ENCODE results near the gene PODN.

PODN gene

GRCh38 chr1:53114090-53114489 lies 52.1 kb downstream of the PODN start:
- DNase-seq (ENCODE audit: low read depth in 1 of 2, low spot score in 1 of 2), result no peak

GRCh38 chr1:53114581-53115400 lies 52.8 kb downstream of the PODN start:
- no peak for DNase-seq (ENCODE audit: low read depth in 1 of 2, low spot score in 1 of 2)

- no peak for DNase-seq (ENCODE audit: low read depth in 1 of 2, low spot score in 1 of 2)
Measured at GRCh38 chr1:53115403-53116306, 53.6 kb downstream of the PODN start.

- DNase-seq (ENCODE audit: low read depth in 1 of 2, low spot score in 1 of 2), result no peak
Measured at GRCh38 chr1:53116307-53116810, 54.3 kb downstream of the PODN start.

- DNase-seq (ENCODE audit: low read depth in 1 of 2, low spot score in 1 of 2), result no peak
Measured at GRCh38 chr1:53116933-53117600, 55.1 kb downstream of the PODN start.

- DNase-seq (ENCODE audit: low read depth in 1 of 2, low spot score in 1 of 2), result no peak
Measured at GRCh38 chr1:53117836-53118235, 55.8 kb downstream of the PODN start.

- no peak for DNase-seq (ENCODE audit: low read depth in 1 of 2, low spot score in 1 of 2)
Measured at GRCh38 chr1:53120659-53121058, 58.6 kb downstream of the PODN start.

GRCh38 chr1:53121319-53122172 lies 59.5 kb downstream of the PODN start:
- DNase-seq (ENCODE audit: low read depth in 1 of 2, low spot score in 1 of 2), result no peak

GRCh38 chr1:53122201-53122885 lies 60.3 kb downstream of the PODN start:
- no peak for DNase-seq (ENCODE audit: low read depth in 1 of 2, low spot score in 1 of 2)

GRCh38 chr1:53122961-53123413 lies 61.0 kb downstream of the PODN start:
- DNase-seq (ENCODE audit: low read depth in 1 of 2, low spot score in 1 of 2), result no peak

GRCh38 chr1:53123453-53124140 lies 61.6 kb downstream of the PODN start:
- no peak for DNase-seq (ENCODE audit: low read depth in 1 of 2, low spot score in 1 of 2)

GRCh38 chr1:53125122-53125521 lies 63.1 kb downstream of the PODN start:
- no peak for DNase-seq (ENCODE audit: low read depth in 1 of 2, low spot score in 1 of 2)

GRCh38 chr1:53125623-53126360 lies 63.8 kb downstream of the PODN start:
- no peak for DNase-seq (ENCODE audit: low read depth in 1 of 2, low spot score in 1 of 2)

GRCh38 chr1:53126495-53126894 lies 64.5 kb downstream of the PODN start:
- no peak for DNase-seq (ENCODE audit: low read depth in 1 of 2, low spot score in 1 of 2)

GRCh38 chr1:53127546-53127945 lies 65.5 kb downstream of the PODN start:
- no peak for DNase-seq (ENCODE audit: low read depth in 1 of 2, low spot score in 1 of 2)

- DNase-seq (ENCODE audit: low read depth in 1 of 2, low spot score in 1 of 2), result no peak
Measured at GRCh38 chr1:53128401-53128800, 66.4 kb downstream of the PODN start.

- DNase-seq (ENCODE audit: low read depth in 1 of 2, low spot score in 1 of 2), result no peak
Measured at GRCh38 chr1:53129891-53130597, 68.0 kb downstream of the PODN start.

- no peak for DNase-seq (ENCODE audit: low read depth in 1 of 2, low spot score in 1 of 2)
Measured at GRCh38 chr1:53130598-53130877, 68.5 kb downstream of the PODN start.
